NCI-H345 (cell line): ENCODE results near the gene KMT5B.
"Not testable (repeated sequence)": the region's sequence is repeated elsewhere in the genome, so short reads cannot be mapped to it uniquely, and the experiment has no call there.

ENCODE experiments used
- DNase-seq: peaks from one replicate; lab custom pipeline; 2025; lab: John Stamatoyannopoulos, UW

Gene KMT5B

GRCh38 chr11:68213135-68213515, at the start of gene KMT5B:
TSS of gene KMT5B (minus strand) at chr11:68213296. CDS start at chr11:68190076, 23,220 bp downstream.
- peak; percentile 82 for DNase-seq

DNA sequence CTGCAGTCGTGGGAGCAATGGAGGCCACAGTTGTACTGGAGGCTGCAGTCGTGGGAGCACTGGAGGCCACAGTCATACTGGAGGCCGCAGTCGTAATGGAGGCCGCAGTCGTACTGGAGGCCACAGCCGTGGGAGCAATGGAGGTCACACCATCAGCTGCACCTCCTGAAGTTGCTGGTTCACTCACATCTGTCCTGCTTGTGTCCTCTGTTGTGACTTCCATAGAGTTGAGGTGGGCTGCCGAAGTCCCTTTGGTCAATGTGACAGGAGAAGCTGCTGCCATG, 49.4 kb upstream of the KMT5B start:
- DNase-seq = no peak

DNA sequence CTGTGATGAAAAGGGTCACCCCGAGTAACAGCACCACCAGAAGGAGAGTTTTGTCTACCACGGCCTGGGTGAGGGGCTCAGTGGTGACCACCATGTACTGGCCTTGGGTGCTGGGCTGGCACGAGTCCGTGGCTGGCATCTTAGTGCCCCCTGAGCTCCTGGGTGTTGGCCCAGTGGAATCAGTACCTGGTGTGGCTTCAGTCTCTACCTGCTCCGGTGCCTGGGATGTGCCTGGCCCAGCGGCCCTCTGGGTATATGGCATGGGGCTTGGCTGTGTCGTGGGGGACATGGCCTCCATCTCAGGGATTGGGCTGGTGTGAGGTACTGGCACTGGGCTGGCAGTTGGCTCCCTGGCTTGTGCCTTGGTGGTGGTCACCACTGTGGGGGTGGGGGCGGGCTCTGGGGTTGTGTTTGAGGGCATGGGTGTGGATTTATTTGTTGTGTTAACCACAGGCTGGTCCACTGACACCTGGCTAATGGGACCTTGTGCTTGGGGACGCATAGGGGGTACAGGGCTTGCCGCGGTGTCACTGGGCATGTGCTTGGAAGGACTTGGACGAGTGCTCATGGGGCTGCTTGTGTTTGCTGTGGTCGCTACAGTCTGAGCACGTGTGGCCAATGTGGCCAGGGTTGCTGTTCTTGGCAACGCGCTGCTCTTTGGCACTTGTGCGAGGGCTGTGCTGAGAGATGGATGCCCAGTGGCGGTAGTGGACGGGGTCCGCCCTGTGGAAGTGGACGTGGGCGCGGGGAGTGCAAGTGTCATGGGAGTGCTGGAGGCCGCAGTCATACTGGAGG, 48.9 kb upstream of the KMT5B start:
- no peak for DNase-seq

- DNase-seq = no peak
These were observed 47.9 kb upstream of the KMT5B start for GRCh38 chr11:68261006-68261405.

- DNase-seq = no peak
These were observed 47.4 kb upstream of the KMT5B start for GRCh38 chr11:68260484-68260883.

DNA sequence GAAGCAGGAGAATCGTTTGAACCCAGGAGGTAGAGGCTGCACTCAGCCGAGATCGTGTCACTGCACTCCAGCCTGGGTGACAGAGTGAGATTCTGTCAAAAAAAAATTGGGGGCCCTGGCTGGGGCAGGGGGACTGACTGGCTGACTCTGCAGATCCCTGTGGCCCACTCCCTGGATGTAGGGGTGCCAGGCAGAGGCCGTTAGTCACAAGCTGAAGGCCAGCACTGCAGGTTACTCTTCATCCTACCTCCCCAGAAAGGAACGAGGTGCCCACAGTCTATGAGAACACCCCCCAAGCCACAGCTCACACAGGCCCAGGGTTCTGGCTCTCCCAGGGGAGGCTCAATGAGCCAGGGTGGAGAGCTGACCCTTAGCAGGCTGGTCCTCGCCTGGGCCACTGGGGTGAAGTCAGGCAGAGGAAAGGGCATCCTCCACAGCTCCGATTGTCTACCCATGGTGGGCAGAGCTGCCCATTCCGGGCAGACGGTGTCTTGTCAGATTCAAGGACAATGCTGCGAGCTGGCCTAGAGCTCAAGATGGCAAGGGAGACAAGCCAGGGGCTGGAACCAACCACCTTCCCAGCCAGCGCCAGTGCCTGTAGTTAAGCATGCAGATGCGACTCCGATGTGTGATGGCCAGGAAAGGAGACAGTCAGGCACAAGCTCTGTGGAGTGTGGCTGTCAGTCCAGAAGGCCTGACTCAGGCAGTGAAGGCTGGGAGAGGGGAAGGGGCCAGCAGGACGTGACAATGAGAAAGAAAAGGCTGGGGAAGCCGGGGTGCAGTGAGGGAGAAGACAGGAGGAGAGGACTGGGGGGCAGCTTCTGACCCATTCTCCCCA, 46.2 kb upstream of the KMT5B start:
- DNase-seq = no peak

- no peak for DNase-seq
These were observed 45.3 kb upstream of the KMT5B start for GRCh38 chr11:68258363-68258765.

GRCh38 chr11:68257477-68258362, 44.6 kb upstream of the KMT5B start:
- DNase-seq = peak; percentile 89

GRCh38 chr11:68256331-68256741, 43.2 kb upstream of the KMT5B start:
- DNase-seq = no peak

- no peak for DNase-seq
These were observed 42.4 kb upstream of the KMT5B start for GRCh38 chr11:68255526-68255925.

GRCh38 chr11:68254421-68254820, 41.3 kb upstream of the KMT5B start:
- no peak for DNase-seq

DNA sequence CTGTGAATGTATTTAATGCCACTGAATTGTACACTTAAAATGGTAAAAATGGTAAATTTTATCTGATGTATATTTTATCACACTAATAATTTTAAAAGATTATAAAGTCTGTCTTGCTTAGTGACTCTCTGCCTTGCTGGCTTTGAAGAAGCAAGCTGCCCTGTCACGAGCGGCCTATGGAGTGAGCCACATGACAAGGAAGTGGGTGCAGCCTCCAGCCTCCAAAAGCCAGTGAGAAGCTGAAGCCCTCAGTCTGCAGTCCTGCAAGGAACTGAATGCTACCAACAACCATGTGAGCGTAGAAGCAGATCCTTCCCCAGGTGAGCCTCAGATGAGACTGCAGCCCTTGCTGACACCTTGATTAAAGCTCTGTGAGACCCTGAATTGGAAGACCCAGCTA, 38.7 kb upstream of the KMT5B start:
- DNase-seq = no peak

GRCh38 chr11:68244912-68245311, 31.8 kb upstream of the KMT5B start:
- not testable (repeated sequence) for DNase-seq

GRCh38 chr11:68243847-68244246, 30.8 kb upstream of the KMT5B start:
- not testable (repeated sequence) for DNase-seq

- no peak for DNase-seq
These were observed 29.5 kb upstream of the KMT5B start for GRCh38 chr11:68242616-68243015.

- no peak for DNase-seq
These were observed 18.5 kb upstream of the KMT5B start for GRCh38 chr11:68231621-68232020.

GRCh38 chr11:68229601-68230000, 16.5 kb upstream of the KMT5B start:
- no peak for DNase-seq

DNA sequence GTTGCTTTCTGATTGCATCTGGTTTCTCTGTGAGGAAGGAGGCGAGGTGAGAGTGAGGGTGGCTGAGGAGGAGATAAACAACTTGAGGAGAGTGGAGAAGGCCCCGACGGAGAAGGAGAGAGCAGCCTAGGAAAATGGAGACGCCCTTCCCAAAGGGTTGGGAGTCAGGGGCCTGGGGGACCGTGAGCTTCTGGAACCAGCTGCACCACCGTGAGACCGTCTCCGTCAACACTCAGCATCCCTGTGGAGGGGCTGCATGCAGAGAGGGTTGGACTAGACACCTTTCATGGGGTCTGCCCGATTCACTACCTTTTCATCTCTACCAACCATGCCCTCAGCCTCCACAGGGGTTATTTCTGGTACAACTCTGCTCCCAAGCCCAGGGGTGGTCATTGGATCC, 13.3 kb upstream of the KMT5B start:
- no peak for DNase-seq

GRCh38 chr11:68224606-68225005, 11.5 kb upstream of the KMT5B start:
- DNase-seq = no peak

DNA sequence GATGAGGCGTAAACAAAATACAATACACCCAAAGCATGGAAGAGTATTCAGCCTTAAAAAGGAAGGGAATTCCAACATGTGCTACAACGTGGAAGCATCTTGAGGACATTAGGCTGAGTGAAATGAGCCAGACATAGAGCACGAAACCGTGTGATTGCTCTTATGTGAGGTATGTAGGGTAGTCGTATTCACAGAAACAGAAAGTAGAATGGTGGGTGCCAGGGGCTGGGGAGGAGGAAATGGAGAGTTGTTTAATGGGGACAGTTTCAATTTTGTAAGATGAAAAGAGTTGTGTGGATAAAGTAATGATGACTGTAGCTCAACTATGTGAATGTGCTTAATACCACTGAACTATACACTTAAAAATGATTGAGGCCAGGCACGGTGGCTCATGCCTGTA, 10.2 kb upstream of the KMT5B start:
- DNase-seq = no peak

DNA sequence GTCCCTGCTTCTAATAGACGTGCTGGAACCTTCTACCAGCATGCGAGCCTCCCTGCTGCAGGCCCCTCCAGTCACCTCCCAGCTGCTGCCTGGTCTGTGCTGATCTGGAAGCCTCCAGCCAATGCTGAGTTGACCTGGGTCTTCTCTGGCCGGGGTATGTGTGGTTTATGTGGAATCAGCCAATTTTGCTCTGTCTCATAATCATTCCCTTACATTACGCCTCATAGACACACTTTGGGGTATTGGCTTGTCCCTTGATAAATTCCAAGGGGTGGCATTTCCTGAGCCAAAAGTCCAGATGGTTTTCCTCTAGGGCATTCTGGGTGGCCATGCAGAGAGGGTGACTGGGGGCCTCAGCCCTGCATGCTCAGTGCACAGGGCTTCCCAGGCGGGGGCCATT, 8.3 kb upstream of the KMT5B start:
- no peak for DNase-seq

- DNase-seq = no peak
These were observed 3.3 kb upstream of the KMT5B start for GRCh38 chr11:68216171-68216938.
